Fibroblast of pulmonary artery (primary cell): ENCODE measurements around the gene NTM.

Experiments used
- DNase-seq: peaks from one replicate; pipeline ENCODE4 v3.0.0-alpha.2; 2010; ENCODE audit warnings: low read depth
- H3K4me3 ChIP-seq: replicated peaks from 2 replicates; pipeline ENCODE4 v1.5.1; 2011; ENCODE audit warnings: low read depth, mild to moderate bottlenecking, control low read depth, low read length, moderate library complexity
- CTCF ChIP-seq: IDR thresholded peaks from 2 replicates; pipeline ENCODE4 v1.5.1; 2011; ENCODE audit warnings: mild to moderate bottlenecking, control low read depth, low read length, inconsistent platforms; ENCODE audit errors: missing control alignments

The NTM gene

GRCh38 chr11:132336781-132337535, 966.5 kb downstream of the NTM start:
- TF ChIP-seq CTCF = no peak
- no peak overlapping the region for H3K4me3 ChIP-seq
- no peak for DNase-seq

GRCh38 chr11:132337819-132338416, 967.5 kb downstream of the NTM start:
- no peak for TF ChIP-seq CTCF
- DNase-seq = no peak
- no peak overlapping the region for H3K4me3 ChIP-seq

- H3K4me3 ChIP-seq = no peak overlapping the region
- no peak for DNase-seq
- no peak for TF ChIP-seq CTCF
Measured at GRCh38 chr11:132342408-132342807, 972.0 kb downstream of the NTM start.

- no peak overlapping the region for H3K4me3 ChIP-seq
- DNase-seq = no peak
- TF ChIP-seq CTCF = no peak
Measured at GRCh38 chr11:132343445-132344175, 973.2 kb downstream of the NTM start.

GRCh38 chr11:132346558-132347148, 976.2 kb downstream of the NTM start:
- DNase-seq = no peak
- TF ChIP-seq CTCF = no peak
- H3K4me3 ChIP-seq = no peak overlapping the region

- TF ChIP-seq CTCF = no peak
- H3K4me3 ChIP-seq = no peak overlapping the region
- DNase-seq = no peak
Measured at GRCh38 chr11:132347156-132348090, 977.0 kb downstream of the NTM start.
